ENCODE data around the gene CWH43.
"Not testable (repeated sequence)": the region's sequence is repeated elsewhere in the genome, so short reads cannot be mapped to it uniquely, and the experiment has no call there.

The CWH43 gene

DNA sequence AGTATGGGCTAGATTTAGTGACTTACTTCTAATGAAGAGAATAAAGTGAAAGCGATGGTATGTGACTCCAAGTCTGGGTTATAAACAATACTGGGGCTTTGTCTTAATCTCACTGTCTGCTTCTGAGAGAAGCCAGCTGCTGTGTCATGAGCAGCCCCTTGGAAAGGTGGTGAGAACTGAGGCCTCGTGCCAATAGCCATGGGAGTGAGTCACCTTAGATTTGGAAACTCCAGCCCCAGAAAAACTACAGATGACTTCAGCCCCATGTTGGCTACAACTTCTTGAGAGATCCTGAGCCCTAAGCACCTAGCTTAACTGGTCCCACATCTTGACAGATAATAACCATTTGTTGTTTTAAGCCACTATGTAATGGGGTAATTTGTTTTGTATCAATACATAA lies 77.6 kb downstream of the CWH43 start:
- in situ Hi-C loops (cut with HindIII; ENCODE audit: low sequenced_read_pairs): no loop called here
- DNase-seq (ENCODE audit: low read depth): no peak
- TF ChIP-seq, protein P1, sequence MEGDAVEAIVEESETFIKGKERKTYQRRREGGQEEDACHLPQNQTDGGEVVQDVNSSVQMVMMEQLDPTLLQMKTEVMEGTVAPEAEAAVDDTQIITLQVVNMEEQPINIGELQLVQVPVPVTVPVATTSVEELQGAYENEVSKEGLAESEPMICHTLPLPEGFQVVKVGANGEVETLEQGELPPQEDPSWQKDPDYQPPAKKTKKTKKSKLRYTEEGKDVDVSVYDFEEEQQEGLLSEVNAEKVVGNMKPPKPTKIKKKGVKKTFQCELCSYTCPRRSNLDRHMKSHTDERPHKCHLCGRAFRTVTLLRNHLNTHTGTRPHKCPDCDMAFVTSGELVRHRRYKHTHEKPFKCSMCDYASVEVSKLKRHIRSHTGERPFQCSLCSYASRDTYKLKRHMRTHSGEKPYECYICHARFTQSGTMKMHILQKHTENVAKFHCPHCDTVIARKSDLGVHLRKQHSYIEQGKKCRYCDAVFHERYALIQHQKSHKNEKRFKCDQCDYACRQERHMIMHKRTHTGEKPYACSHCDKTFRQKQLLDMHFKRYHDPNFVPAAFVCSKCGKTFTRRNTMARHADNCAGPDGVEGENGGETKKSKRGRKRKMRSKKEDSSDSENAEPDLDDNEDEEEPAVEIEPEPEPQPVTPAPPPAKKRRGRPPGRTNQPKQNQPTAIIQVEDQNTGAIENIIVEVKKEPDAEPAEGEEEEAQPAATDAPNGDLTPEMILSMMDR (IDR thresholded peaks at IDR 0.05; ENCODE audit: low read depth, low read length, missing control alignments): no peak

DNA sequence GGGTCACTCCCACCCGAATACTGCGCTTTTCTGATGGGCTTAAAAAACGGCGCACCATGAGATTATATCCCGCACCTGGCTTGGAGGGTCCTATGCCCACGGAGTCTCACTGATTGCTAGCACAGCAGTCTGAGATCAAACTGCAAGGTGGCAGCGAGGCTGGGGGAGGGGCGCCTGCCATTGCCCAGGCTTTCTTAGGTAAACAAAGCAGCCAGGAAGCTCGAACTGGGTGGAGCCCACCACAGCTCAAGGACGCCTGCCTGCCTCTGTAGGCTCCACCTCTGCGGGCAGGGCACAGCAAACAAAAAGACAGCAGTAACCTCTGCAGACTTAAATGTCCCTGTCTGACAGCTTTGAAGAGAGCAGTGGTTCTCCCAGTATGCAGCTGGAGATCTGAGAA lies 86.1 kb downstream of the CWH43 start:
- in situ Hi-C loops (cut with HindIII; ENCODE audit: low sequenced_read_pairs); DNase-seq (ENCODE audit: low read depth); H3K4me3 ChIP-seq (ENCODE audit: low read depth, low read length): not testable (repeated sequence)

More for the DNA sequence above, 77.6 kb downstream of the CWH43 start:
- H3K4me3 ChIP-seq (ENCODE audit: low read depth, low read length): no peak overlapping the region

DNA sequence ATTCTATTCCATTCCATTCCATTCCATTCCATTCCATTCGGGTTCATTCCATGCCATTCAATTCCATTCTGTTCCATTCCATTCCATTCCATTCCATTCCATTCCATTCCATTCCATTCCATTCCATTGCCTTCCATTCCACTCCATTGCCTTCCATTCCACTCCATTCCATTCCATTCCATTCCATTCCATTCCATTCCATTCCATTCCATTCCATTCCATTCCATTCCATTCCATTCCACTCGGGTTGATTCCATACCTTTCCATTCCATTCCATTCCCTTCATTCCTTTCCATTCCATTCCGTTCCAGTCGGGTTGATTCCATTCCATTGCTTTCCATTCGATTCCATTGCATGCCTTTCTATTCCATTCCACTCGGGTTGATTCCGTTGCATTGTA lies 105.8 kb downstream of the CWH43 start:
- in situ Hi-C loops (cut with HindIII; ENCODE audit: low sequenced_read_pairs); DNase-seq (ENCODE audit: low read depth); H3K4me3 ChIP-seq (ENCODE audit: low read depth, low read length): not testable (repeated sequence)

DNA sequence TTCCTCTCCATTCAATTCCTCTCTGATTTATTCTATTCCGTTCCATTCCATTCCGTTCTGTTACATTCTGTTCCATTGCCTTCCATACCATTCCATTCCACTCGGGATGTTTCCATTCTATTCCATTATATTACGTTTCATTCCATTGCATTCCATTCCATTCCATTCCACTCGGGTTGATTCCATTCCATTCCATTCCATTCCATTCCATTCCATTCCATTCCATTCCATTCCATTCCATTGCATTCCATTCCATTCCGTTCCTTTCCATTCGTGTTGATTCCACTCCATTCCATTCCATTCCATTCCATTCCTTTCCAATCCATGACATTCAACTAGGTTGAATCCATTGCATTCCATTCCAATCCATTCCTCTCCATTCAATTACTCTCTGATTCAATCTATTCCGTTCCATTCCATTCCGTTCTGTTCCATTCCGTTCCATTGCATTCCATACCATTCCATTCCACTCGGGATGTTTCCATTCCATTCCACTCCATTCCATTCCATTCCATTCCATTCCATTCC lies 106.6 kb downstream of the CWH43 start:
- DNase-seq (ENCODE audit: low read depth); H3K4me3 ChIP-seq (ENCODE audit: low read depth, low read length); in situ Hi-C loops (cut with HindIII; ENCODE audit: low sequenced_read_pairs): not testable (repeated sequence)

DNA sequence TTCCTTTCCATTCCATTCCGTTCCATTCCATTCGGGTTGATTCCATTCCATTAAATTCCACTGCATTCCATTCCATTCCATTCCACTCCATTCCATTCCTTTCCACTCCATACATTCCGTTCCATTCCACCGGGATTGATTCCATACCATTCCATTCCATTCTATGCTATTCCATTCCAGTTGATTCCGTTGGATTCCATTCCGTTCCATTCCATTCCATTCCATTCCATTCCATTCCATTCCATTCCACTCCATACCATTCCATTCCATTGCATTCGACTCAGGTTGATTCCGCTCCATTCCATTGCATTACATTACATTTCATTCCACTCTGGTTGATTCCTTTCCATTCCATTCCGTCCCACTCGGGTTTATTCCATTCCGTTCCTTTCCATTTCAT lies 110.1 kb downstream of the CWH43 start:
- DNase-seq (ENCODE audit: low read depth); H3K4me3 ChIP-seq (ENCODE audit: low read depth, low read length); in situ Hi-C loops (cut with HindIII; ENCODE audit: low sequenced_read_pairs): not testable (repeated sequence)

DNA sequence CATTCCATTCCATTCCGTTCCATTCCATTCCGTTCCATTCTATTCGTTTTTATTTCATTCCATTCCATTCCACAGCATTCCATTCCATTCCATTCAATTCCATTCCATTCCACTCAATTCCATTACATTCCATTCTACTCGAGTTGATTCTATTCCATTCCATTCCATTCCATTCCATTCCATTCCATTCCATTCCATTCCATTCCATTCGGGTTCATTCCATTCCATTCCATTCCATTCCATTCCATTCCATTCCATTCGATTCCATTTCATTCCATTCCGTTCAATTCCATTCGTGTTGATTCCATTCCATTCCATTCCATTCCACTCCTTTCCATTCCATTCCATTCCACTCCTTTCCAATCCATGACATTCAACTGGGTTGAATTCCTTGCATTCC lies 110.6 kb downstream of the CWH43 start:
- H3K4me3 ChIP-seq (ENCODE audit: low read depth, low read length); DNase-seq (ENCODE audit: low read depth); in situ Hi-C loops (cut with HindIII; ENCODE audit: low sequenced_read_pairs): not testable (repeated sequence)

DNA sequence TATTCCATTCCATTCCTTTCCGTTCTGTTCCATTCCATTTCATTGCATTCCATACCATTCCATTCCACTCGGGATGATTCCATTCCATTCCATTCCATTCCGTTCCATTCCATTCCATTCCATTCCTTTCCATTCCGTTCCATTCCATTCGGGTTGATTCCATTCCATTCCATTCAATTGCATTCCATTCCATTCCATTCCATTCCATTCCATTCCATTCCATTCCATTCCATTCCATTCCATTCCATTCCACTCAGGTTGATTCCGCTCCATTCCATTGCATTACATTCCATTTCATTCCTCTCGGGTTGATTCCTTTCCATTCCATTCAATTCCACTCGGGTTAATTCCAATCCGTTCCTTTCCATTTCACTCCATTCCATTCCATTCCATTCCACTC lies 111.0 kb downstream of the CWH43 start:
- H3K4me3 ChIP-seq (ENCODE audit: low read depth, low read length); in situ Hi-C loops (cut with HindIII; ENCODE audit: low sequenced_read_pairs); DNase-seq (ENCODE audit: low read depth): not testable (repeated sequence)

DNA sequence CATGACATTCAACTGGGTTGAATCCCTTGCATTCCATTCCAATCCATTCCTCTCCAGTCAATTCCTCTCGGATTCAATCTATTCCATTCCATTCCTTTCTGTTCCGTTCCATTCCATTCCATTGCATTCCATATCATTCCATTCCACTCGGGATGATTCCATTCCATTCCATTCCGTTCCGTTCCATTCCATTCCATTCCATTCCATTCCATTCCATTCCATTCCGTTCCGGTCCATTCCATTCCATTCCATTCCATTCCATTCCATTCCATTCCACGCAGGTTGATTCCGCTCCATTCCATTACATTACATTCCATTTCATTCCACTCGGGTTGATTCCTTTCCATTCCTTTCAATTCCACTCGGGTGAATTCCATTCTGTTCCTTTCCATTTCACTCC lies 111.4 kb downstream of the CWH43 start:
- not testable (repeated sequence) for DNase-seq (ENCODE audit: low read depth)

DNA sequence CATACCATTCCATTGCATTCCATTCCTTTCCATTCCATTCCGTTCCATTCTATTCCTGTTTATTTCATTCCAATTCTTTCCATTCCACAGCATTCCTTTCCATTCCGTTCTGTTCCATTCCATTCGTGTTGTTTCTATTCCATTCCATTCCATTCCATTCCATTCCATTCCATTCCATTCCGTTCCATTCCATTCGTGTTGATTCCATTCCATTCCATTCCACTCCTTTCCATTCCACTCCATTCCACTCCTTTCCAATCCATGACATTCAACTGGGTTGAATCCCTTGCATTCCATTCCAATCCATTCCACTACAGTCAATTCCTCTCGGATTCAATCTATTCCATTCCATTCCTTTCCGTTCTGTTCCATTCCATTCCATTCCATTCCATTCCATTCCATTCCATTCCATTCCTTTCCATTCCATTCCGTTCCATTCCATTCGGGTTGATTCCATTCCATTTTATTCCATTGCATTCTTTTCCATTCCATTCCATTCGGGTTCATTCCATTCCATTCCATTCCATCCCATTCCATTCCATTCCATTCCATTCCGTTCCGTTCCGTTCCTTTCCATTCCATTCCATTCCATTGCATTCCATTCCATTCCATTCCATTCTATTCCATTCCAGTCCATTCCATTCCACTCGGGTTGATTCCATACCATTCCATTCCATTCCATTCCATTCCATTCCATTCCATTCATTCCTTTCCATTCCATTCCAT lies 112.1 kb downstream of the CWH43 start:
- in situ Hi-C loops (cut with HindIII; ENCODE audit: low sequenced_read_pairs); H3K4me3 ChIP-seq (ENCODE audit: low read depth, low read length); DNase-seq (ENCODE audit: low read depth): not testable (repeated sequence)

More for the DNA sequence above, 111.4 kb downstream of the CWH43 start:
- in situ Hi-C loops (cut with HindIII; ENCODE audit: low sequenced_read_pairs); H3K4me3 ChIP-seq (ENCODE audit: low read depth, low read length): not testable (repeated sequence)

DNA sequence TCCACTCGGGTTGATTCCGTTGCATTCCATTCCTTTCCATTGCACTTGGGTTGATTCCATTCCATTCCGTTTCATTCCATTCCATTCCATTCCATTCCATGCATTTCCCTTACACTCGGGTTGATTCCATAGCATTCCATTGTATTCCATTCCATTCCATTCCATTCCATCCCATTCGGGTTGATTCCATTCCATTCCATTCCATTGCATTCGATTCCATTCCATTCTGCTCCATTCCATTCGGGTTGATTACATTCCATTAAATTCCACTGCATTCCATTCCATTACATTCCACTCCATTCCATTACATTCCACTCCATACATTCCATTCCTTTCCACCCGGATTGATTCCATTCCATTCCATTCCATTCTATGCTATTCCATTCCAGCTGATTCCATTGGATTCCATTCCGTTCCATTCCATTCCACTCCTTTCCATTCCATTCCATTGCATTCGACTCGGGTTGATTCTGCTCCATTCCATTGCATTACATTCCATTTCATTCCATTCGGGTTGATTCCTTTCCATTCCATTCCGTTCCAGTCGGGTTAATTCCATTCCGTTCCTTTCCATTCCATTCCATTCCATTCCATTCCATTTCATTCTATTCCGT lies 113.9 kb downstream of the CWH43 start:
- in situ Hi-C loops (cut with HindIII; ENCODE audit: low sequenced_read_pairs); H3K4me3 ChIP-seq (ENCODE audit: low read depth, low read length); DNase-seq (ENCODE audit: low read depth): not testable (repeated sequence)

DNA sequence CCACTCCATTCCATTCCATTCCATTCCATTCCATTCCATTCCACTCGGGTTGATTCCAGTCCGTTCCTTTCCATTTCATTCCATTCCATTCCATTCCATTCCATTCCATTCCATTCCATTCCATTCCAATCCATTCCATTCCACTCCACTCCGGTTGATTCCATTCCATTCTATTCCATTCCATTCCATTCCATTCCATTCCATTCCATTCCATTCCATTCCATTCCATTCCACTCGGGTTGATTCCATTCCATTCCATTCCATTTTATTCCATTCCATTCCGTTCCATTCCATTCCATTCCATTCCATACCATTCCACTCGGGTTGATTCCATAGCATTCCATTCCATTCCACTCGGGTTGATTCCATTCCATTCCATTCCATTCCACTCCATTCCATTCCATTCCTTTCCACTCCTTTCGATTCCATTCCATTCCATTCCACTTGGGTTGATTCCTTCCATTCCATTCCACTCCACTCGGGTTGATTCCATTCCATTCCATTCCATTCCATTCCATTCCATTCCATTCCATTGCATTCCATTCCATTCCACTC lies 116.3 kb downstream of the CWH43 start:
- H3K4me3 ChIP-seq (ENCODE audit: low read depth, low read length); in situ Hi-C loops (cut with HindIII; ENCODE audit: low sequenced_read_pairs); DNase-seq (ENCODE audit: low read depth): not testable (repeated sequence)

DNA sequence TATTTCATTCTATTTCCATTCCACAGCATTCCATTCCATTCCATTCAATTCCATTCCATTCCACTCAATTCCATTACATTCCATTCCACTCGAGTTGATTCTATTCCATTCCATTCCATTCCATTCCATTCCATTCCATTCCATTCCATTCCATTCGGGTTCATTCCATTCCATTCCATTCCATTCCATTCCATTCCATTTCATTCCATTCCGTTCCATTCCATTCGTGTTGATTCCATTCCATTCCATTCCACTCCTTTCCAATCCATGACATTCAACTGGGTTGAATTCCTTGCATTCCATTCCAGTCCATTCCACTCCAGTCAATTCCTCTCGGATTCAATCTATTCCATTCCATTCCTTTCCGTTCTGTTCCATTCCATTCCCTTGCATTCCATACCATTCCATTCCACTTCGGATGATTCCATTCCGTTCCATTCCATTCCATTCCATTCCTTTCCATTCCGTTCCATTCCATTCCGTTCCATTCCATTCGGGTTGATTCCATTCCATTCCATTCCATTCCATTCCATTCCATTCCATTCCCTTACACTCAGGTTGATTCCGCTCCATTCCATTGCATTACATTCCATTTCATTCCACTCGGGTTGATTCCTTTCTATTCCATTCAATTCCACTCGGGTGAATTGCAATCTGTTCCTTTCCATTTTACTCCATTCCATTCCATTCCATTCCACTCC lies 117.5 kb downstream of the CWH43 start:
- in situ Hi-C loops (cut with HindIII; ENCODE audit: low sequenced_read_pairs); DNase-seq (ENCODE audit: low read depth); H3K4me3 ChIP-seq (ENCODE audit: low read depth, low read length): not testable (repeated sequence)

DNA sequence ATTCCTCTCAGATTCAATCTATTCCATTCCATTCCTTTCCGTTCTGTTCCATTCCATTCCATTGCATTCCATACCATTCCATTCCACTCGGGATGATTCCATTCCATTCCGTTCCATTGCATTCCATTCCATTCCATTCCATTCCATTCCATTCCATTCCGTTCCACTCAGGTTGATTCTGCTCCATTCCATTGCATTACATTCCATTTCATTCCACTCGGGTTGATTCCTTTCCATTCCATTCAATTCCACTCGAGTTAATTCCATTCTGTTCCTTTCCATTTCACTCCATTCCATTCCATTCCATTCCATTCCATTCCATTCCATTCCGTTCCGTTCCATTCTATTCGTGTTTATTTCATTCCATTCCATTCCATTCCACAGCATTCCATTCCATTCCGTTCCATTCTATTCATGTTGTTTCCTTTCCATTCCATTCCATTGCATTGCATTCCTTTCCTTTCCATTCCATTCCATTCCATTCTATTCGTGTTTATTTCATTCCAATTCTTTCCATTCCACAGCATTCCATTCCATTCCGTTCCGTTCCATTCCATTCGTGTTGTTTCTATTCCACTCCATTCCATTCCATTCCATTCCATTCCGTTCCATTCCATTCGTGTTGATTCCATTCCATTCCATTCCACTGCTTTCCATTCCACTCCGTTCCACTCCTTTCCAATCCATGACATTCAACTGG lies 118.3 kb downstream of the CWH43 start:
- DNase-seq (ENCODE audit: low read depth); H3K4me3 ChIP-seq (ENCODE audit: low read depth, low read length); in situ Hi-C loops (cut with HindIII; ENCODE audit: low sequenced_read_pairs): not testable (repeated sequence)

DNA sequence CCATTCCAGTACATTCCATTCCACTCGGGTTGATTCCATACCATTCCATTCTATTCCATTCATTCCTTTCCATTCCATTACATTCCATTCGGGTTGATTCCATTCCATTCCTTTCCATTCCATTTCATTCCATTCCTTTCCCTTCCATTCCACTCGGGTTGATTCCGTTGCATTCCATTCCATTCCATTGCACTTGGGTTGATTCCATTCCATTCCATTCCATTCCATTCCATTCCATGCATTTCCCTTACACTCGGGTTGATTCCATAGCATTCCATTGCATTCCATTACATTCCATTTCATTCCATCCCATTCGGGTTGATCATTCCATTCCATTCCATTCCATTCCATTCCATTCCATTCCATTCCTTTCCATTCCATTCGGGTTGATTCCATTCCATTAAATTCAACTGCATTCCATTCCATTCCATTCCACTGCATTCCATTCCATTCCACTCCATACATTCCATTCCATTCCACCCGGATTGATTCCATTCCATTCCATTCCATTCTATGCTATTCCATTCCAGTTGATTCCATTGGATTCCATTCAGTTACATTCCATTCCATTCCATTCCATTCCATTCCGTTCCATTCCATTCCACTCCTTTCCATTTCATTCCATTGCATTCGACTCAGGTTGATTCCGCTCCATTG lies 119.3 kb downstream of the CWH43 start:
- in situ Hi-C loops (cut with HindIII; ENCODE audit: low sequenced_read_pairs); H3K4me3 ChIP-seq (ENCODE audit: low read depth, low read length); DNase-seq (ENCODE audit: low read depth): not testable (repeated sequence)

DNA sequence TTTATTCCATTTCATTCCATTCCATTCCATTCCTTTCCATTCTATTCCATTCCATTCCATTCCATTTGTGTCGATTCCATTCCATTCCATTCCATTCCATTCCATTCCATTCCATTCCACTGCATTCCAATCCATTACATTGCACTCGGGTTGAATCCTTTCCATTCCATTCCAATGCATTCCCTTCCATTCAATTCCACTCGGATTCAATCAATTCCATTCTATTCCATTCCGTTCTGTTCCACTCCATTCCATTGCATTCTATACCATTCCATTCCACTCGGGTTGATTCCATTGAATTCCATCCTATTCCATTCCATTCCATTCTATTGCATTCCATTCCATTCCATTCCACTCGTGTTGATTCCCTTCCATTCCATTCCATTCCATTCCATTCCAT lies 121.2 kb downstream of the CWH43 start:
- H3K4me3 ChIP-seq (ENCODE audit: low read depth, low read length); in situ Hi-C loops (cut with HindIII; ENCODE audit: low sequenced_read_pairs); DNase-seq (ENCODE audit: low read depth): not testable (repeated sequence)

All from astrocyte of the cerebellum (primary cell).